Stimulated activated CD8-positive, alpha-beta memory T cell treated with anti-CD3 and anti-CD28 coated beads, Interleukin-4, amount 100 ng/mL, for 1 hour (primary cell): ENCODE data around the gene CLDN2.
"Not testable (repeated sequence)": the region's sequence is repeated elsewhere in the genome, so short reads cannot be mapped to it uniquely, and the experiment has no call there.

Source experiments
- DNase-seq, 2 donors: peaks; one replicate each; pipeline ENCODE4 v3.0.0-alpha.2; 2020; ENCODE audit warnings: low read depth in 2 of 2, low spot score in 1 of 2

The CLDN2 gene

GRCh38 chrX:106955004-106955772 lies 35.0 kb downstream of the CLDN2 start:
- no peak for DNase-seq

GRCh38 chrX:106957856-106958255 lies 37.7 kb downstream of the CLDN2 start:
- DNase-seq, result no peak

- DNase-seq, result no peak
Observed at GRCh38 chrX:106959901-106960300, 39.7 kb downstream of the CLDN2 start.

GRCh38 chrX:106963111-106963510 lies 42.9 kb downstream of the CLDN2 start:
- DNase-seq, result no peak

- no peak for DNase-seq
Observed at GRCh38 chrX:106964290-106964689, 44.1 kb downstream of the CLDN2 start.

GRCh38 chrX:106966547-106966946 lies 46.3 kb downstream of the CLDN2 start:
- DNase-seq, result not testable (repeated sequence)

GRCh38 chrX:106972896-106973295 lies 52.7 kb downstream of the CLDN2 start:
- DNase-seq, result no peak

GRCh38 chrX:106973433-106974149 lies 53.4 kb downstream of the CLDN2 start:
- no peak for DNase-seq

GRCh38 chrX:106976416-106976815 lies 56.2 kb downstream of the CLDN2 start:
- DNase-seq, result no peak
